HG02981 (cell line): Measurements from ENCODE around the gene PMM2.
"Not testable (repeated sequence)": the region's sequence is repeated elsewhere in the genome, so short reads cannot be mapped to it uniquely, and the experiment has no call there.

Experiments used
- ATAC-seq: cut with Tn5 transposase; IDR thresholded peaks from one replicate; pipeline ENCODE4 v1.9.1; 2021; ENCODE audit warnings: mild to moderate bottlenecking, moderate library complexity; ENCODE audit not compliant: unreplicated experiment

The PMM2 gene

DNA sequence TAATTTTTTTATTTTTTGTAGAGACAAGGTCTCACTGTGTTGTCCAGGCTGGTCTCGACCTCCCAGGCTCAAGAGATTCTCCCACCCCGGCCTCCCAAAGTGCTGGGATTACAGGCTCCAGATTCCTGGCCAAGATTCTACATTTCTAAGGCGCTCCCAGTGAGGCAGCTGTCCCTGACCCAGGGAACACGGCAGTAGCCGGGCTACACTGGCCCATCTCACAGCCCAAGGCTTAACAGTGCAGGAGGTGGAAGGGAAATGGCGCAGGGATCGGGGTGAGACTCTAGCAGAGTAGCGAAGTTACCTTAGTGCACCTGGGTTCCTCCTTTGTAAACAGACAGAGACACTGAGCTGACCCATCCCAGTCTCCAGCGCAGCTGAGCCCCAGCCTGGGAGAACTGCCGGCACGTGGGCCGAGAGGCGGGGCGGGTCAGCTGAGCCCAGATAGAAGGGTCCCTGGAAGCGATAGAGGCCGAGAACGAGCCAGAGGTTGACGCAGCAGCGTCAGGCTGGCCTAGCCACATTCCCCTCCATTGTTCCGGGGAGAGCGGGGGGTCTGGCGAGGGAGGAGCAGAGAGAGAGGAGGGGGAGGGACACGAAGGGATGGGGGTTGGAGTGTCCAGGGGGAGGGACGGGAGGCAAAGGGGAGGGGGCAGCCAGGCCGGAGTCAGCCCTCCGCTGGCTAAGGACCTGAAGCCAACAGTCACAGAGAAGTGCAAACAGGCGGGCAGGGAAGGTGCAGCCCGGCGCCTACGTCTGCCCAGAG, 68.7 kb downstream of the PMM2 start:
- no peak for ATAC-seq

DNA sequence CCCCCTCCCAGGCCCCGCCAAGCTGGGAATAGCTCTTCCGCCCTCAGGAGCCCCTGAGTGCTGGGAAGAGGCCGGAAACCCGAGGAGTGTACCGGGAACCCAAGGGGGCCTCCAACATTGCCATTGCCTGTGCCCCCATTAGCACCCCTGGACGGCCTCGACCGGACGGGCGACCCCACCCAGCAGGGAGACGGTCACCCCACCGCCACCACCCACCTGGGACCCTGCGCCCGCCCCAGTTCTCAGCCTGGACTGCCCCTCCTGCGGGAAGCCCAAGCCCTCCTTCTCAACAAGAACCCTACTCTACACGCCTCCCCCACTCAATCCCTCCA, 69.2 kb downstream of the PMM2 start:
- ATAC-seq, result no peak

DNA sequence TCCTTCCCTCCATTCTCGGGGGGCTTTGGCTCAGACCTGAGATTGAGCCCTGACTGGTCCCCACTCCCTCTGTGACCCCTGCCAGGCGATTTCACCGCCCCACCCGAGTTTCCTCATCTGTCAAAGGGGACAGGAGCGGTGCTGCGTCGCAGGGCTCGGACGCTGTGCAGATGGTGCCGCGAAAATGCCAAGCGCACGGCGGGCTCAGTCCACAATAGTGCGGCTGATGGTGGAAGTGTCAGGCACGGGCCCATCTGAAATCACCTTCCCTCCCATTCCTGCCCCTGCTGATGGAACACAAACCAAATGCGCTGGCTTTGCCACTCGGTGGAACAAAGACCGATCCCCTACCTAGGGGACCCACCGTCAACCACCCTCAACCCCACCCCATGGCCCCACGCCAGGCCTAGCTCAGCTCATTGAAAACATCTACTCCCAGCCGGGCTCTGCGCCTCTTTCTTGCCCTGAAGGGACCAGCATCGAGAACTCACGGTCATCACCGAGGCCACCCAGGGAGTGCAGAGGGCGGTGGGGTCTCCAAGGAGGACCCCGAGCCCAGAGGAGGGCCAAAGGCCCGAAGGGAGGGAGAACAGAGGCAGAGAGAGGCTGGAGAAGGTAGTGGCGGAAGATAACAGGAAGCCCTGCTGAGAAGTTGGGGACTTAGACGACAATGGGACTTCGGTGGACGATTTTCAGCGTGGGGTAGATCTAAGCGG, 69.7 kb downstream of the PMM2 start:
- ATAC-seq, result no peak

DNA sequence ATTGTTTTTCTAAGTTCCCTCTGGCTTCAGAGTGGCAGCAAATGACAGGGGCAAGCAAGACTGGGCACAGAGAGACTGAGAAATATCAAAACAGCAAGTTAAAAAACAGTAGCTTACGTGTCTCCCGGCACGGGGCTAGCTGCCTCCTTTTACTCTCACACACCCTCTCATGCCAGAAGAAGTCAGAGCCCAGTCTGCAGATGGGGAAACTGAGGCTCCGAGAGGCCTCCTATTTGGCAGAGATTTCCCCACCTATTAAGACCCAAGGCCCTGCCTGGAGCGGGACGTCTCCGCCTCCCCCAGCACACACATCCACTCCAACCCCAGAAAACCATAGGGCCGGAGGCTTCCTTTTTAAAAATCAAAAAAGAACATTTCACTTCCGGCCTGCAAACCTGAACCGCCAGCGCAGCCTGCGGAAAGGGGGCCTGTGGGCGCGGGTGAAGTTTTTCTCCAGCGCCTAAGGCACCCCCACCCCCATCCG, 70.3 kb downstream of the PMM2 start:
- ATAC-seq, result no peak

DNA sequence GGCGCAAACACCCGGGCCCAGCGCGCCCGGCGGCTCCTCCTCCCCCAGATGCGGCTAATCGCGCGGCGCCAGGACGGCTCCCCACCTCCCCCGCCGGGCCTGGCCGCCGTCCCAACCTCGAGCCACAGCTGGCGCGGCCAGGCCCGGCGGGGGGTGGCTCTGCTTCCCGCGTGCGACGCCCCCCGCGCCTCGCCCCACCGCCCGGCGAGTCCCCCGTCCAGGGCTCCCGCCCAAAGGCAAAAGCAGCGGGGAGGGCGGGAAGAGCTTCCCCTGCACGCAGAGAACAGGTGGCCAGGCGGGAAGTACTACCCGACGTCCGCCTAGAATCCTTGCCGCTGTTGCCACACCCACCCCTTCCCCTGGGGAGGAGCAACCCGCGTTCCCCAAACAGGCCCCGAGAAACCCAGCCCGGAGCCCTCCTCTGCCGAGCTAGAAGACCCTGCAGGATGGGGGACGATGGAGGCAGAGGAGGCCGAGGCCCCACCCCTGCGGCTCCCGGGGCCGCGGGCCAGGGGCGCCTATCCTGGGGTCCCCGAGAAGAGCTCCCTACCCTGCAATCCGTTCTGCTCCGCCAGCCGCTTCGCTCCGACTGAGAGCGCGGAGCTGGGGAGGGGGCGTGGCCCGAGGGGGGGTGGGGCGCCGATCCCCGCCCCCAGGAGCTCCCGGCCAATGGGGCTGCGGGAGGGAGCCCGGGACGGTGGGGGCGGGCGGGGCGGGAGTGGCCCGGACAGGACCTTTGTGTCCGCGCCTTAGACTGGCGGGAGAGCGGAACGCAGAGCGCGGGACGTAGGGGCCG, 71.0 kb downstream of the PMM2 start, which contains the start of gene CARHSP1:
TSS of gene CARHSP1 (minus strand) at position 591 of the 796 bp plus-strand sequence. CDS start 9,678 bp downstream, outside the sequence.
- ATAC-seq, result peak; percentile 62

DNA sequence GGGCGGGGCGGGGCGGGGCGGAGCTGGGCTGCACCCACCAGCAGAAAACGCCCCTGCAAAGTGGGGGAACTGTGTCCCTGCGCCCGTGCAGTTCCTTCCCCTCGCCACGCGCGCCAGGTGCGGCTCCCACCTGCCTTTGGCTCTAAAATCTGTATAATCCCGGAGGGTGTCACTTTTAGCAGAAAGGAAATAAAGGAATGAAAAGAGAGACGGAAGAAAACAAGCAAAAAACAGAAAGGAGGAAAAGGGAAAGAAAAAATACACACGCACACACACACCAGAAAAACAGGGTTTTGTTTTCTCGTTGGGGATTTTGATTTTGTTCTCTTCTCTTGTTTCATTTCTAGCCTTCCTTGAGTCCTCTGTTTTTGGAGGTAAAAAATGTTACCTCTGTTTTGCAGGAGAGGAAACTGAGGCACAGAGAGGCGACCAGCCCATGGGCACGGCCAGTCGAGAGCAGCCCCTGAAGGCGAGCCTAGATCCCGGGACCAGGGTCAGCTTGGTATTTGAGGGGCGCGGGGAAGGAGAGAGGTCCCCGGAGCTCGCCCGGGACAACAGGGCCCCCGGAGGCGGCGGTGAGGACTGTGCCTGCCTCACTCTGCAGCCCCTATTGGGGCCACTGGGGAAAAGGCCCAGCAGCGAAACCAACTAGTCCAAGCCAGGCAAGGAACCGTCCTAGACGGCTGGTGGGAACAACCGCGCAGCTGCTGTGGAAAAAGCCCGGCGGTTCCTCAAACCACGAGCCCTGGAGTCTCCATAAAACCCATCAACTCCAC, 71.8 kb downstream of the PMM2 start:
- no peak for ATAC-seq

DNA sequence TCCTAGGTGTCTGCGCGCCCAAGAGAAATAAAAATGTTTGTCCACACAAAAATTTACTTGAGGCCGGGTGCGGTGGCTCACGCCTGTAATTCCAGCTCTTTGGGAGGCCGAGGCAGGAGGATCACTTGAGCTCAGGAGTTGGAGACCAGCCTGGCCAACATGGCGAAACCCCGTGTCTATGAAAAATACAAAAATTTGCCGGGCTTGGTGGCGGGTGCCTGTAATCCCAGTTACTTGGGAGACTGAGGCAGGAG, 72.3 kb downstream of the PMM2 start:
- ATAC-seq, result not testable (repeated sequence)

DNA sequence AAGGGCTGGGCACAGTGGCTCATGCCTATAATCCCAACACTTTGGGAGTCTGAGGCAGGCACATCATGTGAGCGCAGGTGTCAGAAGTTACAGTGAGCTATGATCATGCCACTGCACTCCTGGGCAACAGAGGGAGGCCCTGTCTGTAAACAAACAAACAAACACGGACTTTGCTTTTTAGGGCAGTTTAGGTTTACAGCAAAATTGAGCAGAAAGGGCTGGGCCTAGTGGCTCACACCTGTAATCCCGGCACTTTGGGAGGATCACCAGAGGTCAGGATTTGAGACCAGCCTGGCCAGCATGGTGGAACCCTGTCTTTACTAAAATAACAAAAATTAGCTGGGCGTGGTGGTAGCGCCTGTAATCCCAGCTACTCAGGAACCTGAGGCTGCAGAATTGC, 74.4 kb downstream of the PMM2 start:
- no peak for ATAC-seq

DNA sequence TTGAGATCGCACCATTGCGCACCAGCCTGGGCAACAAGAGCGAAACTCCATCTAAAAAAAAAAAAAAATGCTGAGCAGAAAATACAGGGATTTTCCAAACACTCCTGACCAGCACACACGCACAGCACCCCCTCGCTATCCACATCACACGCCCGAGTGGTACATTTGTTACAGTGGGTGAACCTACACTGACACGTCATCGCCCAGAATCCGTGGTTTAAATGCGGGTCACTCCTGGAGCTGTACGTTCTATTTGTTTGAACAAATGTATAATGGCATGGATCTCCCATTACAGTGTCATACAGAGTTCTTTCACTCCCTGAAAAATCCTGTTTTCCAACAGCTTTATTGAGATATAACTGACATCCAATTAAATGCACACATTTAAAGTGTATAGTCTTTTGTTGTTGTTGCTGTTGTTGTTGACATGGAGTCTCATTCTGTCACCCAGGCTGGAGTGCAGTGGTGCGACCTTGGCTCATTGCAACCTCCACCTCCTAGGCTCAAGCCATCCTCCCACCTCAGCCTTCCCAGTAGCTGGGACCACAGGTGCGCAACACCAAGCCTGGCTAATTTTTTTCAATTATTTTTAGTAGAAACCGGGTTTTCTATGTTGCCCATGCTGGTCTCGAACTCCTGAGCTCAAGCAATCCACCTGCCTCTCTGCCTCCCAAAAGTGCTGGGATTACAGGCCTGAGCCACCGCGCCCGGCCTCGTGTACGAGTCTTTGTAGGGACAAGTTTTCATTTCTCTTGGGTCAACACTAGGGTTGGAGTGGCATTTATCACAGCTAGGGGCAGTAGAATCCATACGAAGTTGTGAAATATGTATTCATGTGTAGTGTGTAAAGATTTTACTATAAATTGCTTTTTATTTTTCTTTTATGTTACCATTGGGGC, 75.6 kb downstream of the PMM2 start:
- no peak for ATAC-seq

DNA sequence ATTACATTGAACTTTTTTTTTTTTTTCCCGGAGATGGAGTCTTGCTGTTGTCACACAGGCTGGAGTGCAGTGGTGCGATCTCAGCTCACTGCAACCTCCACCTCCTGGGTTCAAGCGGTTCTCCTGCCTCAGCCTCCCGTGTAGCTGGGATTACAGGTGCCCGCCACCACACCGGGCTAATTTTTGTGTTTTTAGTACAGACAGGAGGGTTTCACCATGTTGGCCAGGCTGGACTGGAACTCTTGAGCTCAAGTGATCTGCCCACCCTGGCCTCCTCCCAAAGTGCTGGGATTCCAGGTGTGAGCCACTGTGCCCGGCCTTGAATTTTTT, 76.2 kb downstream of the PMM2 start:
- not testable (repeated sequence) for ATAC-seq

DNA sequence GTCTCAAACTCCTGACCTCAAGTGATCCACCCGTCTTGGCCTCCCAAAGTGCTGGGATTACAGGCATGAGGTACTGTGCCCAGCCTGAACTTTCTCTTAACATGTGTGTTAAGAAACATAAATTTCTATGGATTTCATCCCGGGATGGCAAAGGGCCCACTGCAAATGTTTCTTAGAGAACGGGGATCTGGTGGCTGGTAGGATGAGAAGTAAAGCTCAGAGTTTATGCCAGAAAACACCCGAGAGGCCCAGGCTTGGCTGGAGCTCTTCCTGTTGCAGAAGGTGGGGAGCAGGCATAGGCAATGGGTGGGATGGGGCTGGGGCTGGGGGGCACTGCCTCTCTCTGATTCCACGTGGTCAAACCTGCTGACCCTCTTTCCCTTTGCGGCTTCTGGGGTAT, 76.7 kb downstream of the PMM2 start:
- no peak for ATAC-seq

DNA sequence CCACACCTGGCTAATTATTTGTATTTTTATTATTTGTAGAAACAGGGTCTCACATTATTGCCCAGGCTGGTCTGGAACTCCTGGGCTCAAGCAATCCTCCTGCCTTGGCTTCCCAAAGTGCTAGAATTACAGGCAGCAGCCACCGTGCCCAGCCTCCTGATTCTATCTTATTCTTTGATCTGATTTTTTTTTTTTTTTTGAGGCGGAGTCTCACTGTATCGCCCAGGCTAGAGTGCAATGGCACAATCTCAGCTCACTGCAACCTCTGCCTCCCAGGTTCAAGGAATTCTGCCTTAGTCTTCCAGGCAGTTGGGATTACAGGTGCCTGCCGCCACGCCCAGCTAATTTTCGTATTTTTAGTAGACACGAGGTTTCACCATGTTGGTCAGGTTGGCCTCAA, 77.7 kb downstream of the PMM2 start:
- ATAC-seq, result not testable (repeated sequence)

DNA sequence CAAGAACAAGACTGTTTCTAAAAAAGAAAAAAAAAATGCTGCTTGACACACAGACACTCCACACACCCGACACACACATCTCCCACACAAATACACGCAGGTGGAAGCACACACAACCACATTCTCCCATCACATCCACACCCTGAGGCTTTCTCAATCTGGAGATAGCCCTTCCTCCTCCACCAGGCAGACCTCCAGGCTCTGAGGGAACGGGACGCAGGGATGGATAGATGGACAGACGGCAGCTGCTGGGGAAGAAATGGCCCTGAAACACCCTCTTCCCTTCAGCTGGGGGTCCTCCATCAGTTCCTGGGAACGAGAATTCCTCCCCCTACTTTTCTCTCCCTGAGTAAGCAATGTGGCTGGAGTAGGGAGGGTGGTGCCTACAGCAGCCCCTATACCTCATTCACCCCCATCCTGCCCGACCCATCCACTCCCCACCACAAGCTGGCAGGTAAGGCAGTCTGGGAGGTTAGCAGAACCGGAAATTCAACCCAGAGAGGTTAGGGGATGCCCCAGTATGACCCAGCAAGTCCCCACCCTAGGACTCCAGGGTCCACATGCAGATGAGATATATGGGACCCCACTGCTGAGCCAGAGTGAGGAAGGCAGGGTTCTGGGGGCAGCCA, 80.4 kb downstream of the PMM2 start:
- no peak for ATAC-seq

DNA sequence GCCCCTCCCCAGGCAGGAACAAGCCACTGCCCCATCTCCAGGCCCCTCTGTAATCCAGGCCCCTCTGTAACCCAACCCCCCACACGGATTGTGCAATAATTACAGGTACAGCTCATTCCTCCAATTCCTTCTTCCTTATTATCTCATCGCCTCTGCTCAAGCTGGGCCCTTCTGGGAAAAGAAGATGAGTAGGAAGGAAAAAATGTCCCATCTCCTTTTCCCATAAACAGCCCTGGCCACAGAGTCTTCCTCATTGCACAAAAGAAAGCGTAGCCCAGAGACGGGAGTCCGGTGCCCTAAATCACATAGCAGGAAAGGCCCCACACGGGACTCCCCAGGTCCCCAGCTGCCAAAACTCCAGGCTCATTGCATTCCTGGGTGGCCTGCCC, 80.9 kb downstream of the PMM2 start:
- no peak for ATAC-seq

DNA sequence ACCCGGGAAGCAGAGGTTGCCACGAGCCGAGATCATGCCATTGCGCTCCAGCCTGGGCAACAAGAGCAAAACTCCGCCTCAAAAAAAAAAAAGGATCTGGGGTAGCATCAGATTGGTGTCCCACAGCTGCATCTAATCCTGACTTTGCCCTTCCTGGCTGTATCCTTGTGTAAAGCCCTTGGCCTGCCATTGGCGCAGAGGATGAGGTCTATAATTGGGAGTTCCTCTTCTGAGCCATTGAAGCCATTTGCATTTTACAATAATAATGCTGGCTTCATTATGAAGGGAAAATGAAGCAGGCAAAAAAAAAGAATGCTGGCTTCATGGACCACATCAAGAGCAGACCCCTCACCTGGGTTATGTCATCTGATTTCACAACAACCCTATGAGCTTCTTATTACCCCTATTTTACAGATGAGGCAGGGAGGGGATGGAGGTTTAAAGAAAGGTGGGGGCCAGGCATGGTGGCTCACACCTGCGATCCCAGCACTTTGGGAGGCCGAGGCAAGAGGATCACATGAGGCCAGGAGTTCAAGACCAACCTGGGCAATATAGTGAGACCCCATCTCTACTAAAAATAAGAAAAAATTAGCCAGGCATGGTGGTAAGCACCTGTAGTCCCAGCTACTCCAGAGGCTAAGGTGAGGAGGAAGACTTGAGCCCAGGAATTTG, 83.3 kb downstream of the PMM2 start:
- no peak for ATAC-seq

DNA sequence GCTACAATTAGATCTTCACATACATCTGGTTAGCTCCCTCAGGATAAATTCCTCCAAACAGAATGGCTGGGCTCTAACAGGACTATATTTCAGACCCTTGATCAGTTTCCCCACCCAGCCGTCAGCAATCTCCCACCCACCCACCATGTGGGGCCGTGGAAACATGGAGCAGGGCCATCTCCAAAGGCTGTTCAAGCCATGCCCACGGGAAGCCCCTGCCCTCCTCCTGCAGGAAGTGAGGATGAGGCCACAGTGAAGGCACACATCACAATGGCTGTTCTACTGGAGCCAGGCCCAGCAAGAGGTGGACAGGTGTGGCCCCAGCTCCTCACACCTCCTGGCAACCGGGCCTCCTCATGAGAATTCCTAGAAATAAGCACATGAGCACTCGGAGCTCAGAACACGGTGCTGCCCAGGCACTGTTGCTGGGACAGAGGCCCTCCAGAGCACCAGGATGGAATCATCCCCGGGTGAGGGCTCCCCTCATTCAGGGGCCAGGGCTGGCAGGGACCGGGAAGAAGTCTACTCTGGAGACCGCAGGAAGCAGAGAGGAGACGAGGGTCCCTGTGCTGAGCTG, 84.5 kb downstream of the PMM2 start, which contains the start of gene LITAFD:
TSS of gene LITAFD (plus strand) at position 311 of the 577 bp plus-strand sequence. CDS start 2,005 bp downstream, outside the sequence.
- no peak for ATAC-seq

DNA sequence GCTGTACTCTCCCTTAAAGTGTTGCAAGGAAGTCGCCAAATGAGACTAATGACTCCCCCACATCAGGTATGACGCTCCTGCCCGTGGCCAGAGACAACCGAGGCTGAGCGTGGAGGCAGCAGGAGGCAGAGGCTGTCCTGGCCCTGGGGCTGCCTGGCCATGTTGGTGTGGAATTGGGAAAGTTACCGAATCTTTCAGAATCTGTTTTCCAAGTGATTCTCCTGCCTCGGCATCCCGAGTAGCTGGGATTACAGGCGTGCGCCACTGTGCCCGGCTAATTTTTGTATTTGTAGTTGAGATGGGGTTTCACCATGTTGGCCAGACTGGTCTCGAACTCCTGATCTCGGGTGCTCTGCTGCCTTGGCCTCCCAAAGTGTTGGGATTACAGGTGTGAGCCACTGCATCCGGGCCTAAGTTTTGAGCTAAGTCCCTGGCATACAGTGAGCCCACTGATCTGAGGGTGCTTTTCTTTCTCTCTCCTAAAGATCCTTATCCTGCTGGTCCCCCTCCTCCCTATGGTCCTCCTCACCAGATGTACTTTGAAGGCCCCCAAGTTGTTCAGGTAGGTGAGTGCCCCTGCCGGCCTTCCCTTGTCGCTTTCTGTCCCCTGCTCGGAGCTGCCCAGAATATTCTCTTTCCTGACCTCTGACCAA, 85.2 kb downstream of the PMM2 start:
- ATAC-seq, result no peak
